NCI-H524 treated with DMSO at 0.1 percent for 48 hours (cell line): ENCODE results near the gene COMMD6.
"Not testable (repeated sequence)": the region's sequence is repeated elsewhere in the genome, so short reads cannot be mapped to it uniquely, and the experiment has no call there.

ENCODE experiments used
- DNase-seq: peaks from one replicate; lab custom pipeline; 2025; lab: John Stamatoyannopoulos, UW

The COMMD6 gene

GRCh38 chr13:75537401-75538365 is at the start of gene COMMD6:
TSS of gene COMMD6 (minus strand) at chr13:75537841. CDS start at chr13:75537805, 36 bp downstream.
- peak; percentile 76 for DNase-seq

GRCh38 chr13:75585153-75585552 is 47.5 kb upstream of the COMMD6 start:
- DNase-seq, result no peak

GRCh38 chr13:75583091-75583490 is 45.5 kb upstream of the COMMD6 start:
- DNase-seq, result no peak

- DNase-seq, result no peak
Measured at GRCh38 chr13:75581874-75582640, 44.4 kb upstream of the COMMD6 start.

GRCh38 chr13:75579529-75579928 is 41.9 kb upstream of the COMMD6 start:
- DNase-seq, result no peak

- no peak for DNase-seq
Measured at GRCh38 chr13:75569576-75569975, 31.9 kb upstream of the COMMD6 start.

GRCh38 chr13:75566658-75567057 is 29.0 kb upstream of the COMMD6 start:
- DNase-seq, result no peak

GRCh38 chr13:75558145-75558840 is 20.7 kb upstream of the COMMD6 start:
- no peak for DNase-seq

GRCh38 chr13:75556961-75557360 is 19.3 kb upstream of the COMMD6 start:
- DNase-seq, result no peak

- no peak for DNase-seq
Measured at GRCh38 chr13:75555836-75556235, 18.2 kb upstream of the COMMD6 start.

- DNase-seq, result no peak
Measured at GRCh38 chr13:75554981-75555380, 17.3 kb upstream of the COMMD6 start.

- no peak for DNase-seq
Measured at GRCh38 chr13:75554464-75554863, 16.8 kb upstream of the COMMD6 start.

- no peak for DNase-seq
Measured at GRCh38 chr13:75550159-75550567, 12.5 kb upstream of the COMMD6 start.

GRCh38 chr13:75549262-75550158 is 11.9 kb upstream of the COMMD6 start, which contains the start of gene UCHL3:
TSS of gene UCHL3 (plus strand) at chr13:75549791. CDS start at chr13:75549821, 30 bp downstream.
- DNase-seq, result peak; percentile 66

GRCh38 chr13:75547917-75548316 is 10.3 kb upstream of the COMMD6 start:
- no peak for DNase-seq

- DNase-seq, result not testable (repeated sequence)
Measured at GRCh38 chr13:75545386-75545785, 7.7 kb upstream of the COMMD6 start.

GRCh38 chr13:75544681-75545330 is 7.2 kb upstream of the COMMD6 start:
- DNase-seq, result no peak

- DNase-seq, result no peak
Measured at GRCh38 chr13:75541961-75542360, 4.3 kb upstream of the COMMD6 start.

- DNase-seq, result no peak
Measured at GRCh38 chr13:75541287-75541686, 3.6 kb upstream of the COMMD6 start.

GRCh38 chr13:75533861-75534260 is 3.8 kb downstream of the COMMD6 start:
- DNase-seq, result no peak

GRCh38 chr13:75530549-75530961 is 7.1 kb downstream of the COMMD6 start:
- DNase-seq, result no peak
